ENCODE measurements around the gene METTL21C. TPM values are rescaled to one million over a fixed set of nuclear protein-coding genes. Genes with fewer than 3 reads are reported as not detected.

METTL21C gene
- total RNA-seq, 2 experiments from 2014 or later, result not detected

DNA sequence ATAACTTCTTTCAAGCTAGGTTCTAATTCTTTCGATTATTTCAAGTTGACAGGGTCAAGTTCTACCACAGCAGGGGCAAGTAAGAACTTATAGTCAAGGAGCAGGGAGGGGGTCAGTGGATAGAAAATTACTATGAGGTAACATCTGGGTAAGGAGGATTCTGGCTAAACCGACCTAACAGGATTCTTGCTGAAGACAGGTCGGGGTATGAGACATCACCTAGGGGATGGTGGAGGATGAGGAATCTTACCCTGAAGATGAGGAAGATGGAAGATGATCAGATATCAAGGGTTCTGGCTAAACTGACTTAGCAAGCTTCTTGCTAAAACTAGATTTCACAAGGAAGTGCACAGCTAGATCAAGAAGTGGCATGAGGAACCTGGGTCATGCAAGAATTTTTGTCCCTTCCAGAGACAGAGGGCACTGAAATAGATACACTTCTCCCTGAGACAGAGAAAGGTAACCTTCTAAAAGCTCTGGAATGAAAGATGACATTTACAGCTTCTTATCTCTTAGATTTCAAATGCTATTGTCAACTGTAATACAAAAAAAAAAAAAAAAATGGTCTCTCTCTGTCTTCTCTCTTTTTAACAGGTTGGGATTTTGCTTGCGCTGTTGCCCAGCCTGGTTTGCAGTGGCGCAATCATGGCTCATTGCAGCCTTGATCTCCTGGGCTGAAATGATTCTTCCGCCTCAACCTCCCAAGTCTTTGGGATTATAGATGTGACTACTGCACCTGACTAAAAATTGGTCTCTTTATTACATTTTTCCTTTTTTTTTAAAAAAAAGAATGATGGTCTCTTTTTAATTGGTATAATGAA lies 9.6 kb upstream of the METTL21C start:
- DNase-seq, result no peak
- POLR2A ChIA-PET, result no interaction called here
- Mint-ChIP-seq H3K27ac (no peak overlapping the region), H3K27me3 (peaks cover 23% of the 10 kb centered on the region), H3K4me1 (no peaks in the 10 kb centered on the region), H3K4me3 (no peak overlapping the region), H3K36me3 (no peaks in the 10 kb centered on the region), H3K9me3 (no peaks in the 10 kb centered on the region)
- ATAC-seq (ENCODE audit: low read depth), result no peak

DNA sequence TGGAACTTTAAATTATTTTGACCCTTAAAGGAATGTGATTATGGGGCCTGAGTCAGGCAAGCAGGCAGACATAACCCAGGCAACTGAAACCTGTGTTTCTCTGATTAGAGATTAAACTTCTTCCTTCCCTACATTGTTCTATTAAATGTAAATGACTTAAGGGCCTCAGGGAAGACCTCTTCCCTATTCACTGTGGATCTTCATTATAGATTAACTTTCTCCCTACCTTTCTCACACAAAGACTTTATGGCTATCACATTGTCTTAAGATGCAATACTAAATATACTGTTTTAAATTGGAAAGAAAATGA lies 8.8 kb upstream of the METTL21C start:
- DNase-seq, result no peak
- Mint-ChIP-seq H3K4me3 (no peak overlapping the region), H3K27me3 (peaks cover 17% of the 10 kb centered on the region), H3K36me3 (no peaks in the 10 kb centered on the region), H3K4me1 (no peaks in the 10 kb centered on the region), H3K27ac (no peak overlapping the region), H3K9me3 (no peaks in the 10 kb centered on the region)
- no peak for ATAC-seq (ENCODE audit: low read depth)
- POLR2A ChIA-PET, result no interaction called here

DNA sequence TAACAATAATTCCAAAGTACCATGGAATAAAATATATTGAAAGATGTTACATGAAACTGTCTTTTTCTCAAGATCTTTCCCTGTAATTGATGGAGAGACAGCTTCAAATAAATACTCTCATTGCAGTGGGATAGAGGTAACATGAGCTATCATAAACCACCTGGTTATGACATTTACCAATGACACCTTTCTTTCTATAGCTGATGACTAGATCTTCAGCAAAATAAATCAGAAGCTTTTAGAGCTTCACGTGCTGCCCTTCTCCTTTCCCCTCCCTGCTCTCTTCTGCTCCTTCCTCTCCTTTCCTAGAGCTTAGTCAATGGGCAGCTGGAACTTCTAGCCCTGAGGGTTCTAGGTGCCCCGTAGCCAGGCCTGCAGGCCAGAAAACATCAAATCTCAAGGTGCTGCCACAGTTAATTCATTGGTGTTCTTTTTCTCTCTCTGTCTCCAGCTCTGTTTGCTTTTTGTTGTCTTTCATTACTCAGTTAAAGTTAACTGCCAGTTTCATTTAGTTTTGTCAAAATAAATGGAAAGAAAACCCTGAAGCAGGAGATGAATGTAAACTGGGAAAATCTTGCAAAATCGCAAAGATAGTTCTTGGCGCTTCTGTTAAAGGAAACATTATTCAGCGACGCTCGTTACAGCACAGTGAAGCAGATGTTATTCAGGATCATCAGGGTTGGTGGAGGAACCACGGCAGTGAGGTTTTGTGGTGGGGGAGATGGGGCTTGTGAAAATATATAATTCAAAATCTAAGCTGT lies 8.3 kb upstream of the METTL21C start:
- POLR2A ChIA-PET, result interaction anchor here (1.2 kb wide), 1 partner anchor 14 kb away, joined by 3 read pairs; no protein-coding TSS in a partner anchor
- Mint-ChIP-seq H3K4me1 (no peaks in the 10 kb centered on the region), H3K36me3 (no peaks in the 10 kb centered on the region), H3K4me3 (no peak overlapping the region), H3K27me3 (peaks cover 14% of the 10 kb centered on the region), H3K9me3 (no peaks in the 10 kb centered on the region), H3K27ac (no peak overlapping the region)
- ATAC-seq (ENCODE audit: low read depth) (no peak), DNase-seq (no peak)

DNA sequence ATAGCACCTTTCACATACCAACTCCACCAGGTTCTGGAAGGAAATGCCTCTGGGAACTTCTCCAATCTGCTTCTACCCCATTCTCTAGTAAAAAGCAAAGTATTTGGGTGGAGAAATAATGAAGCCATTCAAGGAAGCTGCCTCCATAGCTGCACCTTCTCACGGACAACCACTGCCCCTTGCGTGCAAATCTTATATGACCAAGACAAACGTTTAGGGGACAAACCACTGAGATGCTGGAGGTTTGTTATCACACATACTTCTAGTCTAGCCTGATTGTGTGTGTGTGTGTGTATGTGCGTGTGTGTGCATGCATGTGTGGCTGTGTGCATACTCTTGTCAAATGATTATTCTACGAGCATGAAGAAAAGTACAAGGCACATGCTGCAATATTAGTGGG lies 6.5 kb upstream of the METTL21C start:
- no peaks in the 10 kb centered on the region for H3K4me1 Mint-ChIP-seq
- no peaks in the 10 kb centered on the region for H3K36me3 Mint-ChIP-seq
- no peak overlapping the region for H3K27ac Mint-ChIP-seq
- POLR2A ChIA-PET, result no interaction called here
- H3K9me3 Mint-ChIP-seq, result no peaks in the 10 kb centered on the region
- peaks cover 5% of the 10 kb centered on the region for H3K27me3 Mint-ChIP-seq
- no peak overlapping the region for H3K4me3 Mint-ChIP-seq
- ATAC-seq (ENCODE audit: low read depth), result no peak
- no peak for DNase-seq

DNA sequence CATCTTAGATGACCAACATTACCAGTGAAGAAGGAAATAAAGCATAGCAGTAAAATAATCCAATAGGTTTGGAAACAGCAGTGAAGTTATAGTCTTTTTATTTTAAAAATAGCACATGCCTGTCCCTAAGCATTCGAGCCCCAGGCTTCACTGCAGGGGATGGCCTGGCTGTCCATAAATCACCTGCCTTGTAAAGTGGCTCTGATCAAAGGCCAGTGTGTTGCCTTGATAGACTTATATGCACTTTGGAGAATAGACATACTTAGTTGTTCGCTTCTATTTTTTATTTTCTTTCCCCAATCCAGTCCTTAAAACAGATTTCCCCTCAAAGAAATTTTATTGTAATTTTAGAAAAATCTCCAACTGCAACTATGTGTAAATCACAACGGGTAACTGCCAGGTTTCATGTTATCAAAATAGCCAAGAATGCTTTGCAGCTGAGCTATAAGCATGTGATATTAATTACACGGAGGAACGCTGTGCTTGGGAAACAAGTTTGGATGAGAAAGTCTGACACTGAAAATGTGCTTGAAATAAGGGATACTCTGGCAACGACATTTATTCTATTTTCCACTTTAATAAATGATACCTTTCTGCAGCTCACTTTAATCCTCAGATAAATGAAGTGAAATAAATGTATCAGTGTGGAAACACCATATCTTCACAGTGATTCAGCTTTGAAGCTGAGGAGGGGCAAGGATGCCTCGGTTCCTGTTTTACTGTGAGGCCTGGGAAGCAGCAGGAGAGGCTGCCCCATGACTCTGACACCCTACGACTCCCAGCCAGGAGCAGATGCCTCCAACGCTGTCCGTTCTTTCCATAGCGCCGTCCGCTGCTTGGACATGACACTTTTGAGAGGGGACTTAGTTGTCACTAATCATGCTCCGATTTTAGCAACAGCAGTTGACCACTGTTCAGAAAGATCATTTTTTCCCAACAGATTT lies 5.5 kb upstream of the METTL21C start:
- Mint-ChIP-seq H3K4me1 (no peaks in the 10 kb centered on the region), H3K27me3 (peaks cover 5% of the 10 kb centered on the region), H3K27ac (no peak overlapping the region), H3K9me3 (no peaks in the 10 kb centered on the region), H3K4me3 (no peak overlapping the region), H3K36me3 (no peaks in the 10 kb centered on the region)
- POLR2A ChIA-PET, result no interaction called here
- ATAC-seq (ENCODE audit: low read depth) (no peak), DNase-seq (no peak)

DNA sequence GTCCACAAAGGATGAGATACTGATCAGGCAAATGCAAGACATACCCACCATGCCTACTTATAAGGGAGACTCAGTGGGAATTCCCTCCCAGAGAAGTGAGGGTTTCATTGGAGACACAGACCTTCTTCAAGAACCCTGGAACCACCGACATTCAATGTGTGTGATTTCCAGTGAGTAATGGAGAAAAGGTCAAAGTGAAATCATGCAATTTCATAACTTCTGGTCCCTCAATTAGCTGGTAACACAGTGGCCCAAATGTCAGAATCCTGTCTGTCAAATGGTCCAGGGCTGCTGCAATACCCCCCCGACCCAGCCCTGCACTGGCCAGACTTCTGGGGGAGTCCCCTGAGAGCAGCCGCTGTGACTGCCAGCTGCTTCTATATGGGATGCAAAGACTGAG lies 4.7 kb upstream of the METTL21C start:
- Mint-ChIP-seq H3K27me3 (peaks cover 5% of the 10 kb centered on the region), H3K4me1 (no peaks in the 10 kb centered on the region), H3K36me3 (no peaks in the 10 kb centered on the region), H3K4me3 (no peak overlapping the region), H3K9me3 (no peaks in the 10 kb centered on the region), H3K27ac (no peak overlapping the region)
- POLR2A ChIA-PET, result no interaction called here
- DNase-seq (no peak), ATAC-seq (ENCODE audit: low read depth) (no peak)

DNA sequence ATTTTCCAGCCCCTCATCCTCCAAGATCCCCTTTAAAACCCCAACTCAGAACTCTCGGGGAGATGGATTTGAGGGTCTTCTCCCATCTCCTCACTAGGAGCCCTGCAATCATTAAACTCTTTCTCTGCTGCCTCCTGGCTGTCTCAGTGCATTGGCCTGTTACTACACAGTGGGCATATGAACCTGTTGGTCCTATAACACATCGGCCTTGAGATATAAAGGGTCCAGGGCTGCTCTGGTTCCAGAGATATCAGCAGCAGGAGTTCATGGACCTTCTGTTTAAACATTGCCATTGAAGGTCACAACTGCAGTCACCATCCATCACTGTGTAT lies 3.8 kb upstream of the METTL21C start:
- no peak overlapping the region for H3K4me3 Mint-ChIP-seq
- H3K36me3 Mint-ChIP-seq, result no peaks in the 10 kb centered on the region
- POLR2A ChIA-PET, result no interaction called here
- H3K4me1 Mint-ChIP-seq, result no peaks in the 10 kb centered on the region
- ATAC-seq (ENCODE audit: low read depth), result no peak
- peaks cover 6% of the 10 kb centered on the region for H3K27me3 Mint-ChIP-seq
- H3K27ac Mint-ChIP-seq, result no peak overlapping the region
- no peaks in the 10 kb centered on the region for H3K9me3 Mint-ChIP-seq
- no peak for DNase-seq

DNA sequence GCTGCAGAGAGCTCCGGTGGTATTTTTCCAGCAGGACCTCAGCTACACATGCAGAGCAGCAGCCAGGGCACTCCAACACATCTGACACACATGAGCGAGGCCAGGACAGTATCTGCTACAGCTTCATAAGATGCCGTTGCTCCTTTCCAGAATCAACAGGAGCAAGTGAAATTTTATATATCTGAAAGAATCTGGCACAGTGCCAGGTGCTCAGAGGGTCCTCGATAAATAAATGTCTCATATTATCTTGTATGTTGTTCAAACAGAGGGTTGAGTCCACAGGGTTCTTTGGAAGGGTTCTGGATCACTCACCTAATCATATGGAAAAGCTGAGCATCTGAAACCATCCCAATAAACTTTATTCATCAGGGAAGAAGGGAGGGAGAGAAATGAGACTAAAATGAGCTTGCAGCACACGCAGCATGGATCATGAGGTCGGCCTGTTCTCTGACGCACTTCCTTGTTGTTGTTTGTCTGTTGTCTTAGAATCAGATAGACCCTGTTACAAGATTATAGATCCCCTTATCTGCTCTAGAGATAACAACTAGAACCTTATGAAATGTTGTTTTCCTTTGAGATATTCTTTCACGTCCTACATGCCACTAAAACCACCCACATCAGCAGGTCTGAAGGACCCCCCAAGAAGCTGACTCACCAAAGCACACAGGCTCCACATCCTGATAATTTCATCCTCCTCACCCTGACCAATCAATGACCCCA lies 3.2 kb upstream of the METTL21C start:
- ATAC-seq (ENCODE audit: low read depth), result no peak
- no peak for DNase-seq
- POLR2A ChIA-PET, result interaction anchor here (0.6 kb wide), 1 partner anchor 17 kb away, joined by 3 read pairs; no protein-coding TSS in a partner anchor
- no peaks in the 10 kb centered on the region for H3K4me1 Mint-ChIP-seq
- H3K4me3 Mint-ChIP-seq, result no peak overlapping the region
- no peaks in the 10 kb centered on the region for H3K9me3 Mint-ChIP-seq
- H3K27me3 Mint-ChIP-seq, result peaks cover 10% of the 10 kb centered on the region
- H3K27ac Mint-ChIP-seq, result no peak overlapping the region
- no peaks in the 10 kb centered on the region for H3K36me3 Mint-ChIP-seq

DNA sequence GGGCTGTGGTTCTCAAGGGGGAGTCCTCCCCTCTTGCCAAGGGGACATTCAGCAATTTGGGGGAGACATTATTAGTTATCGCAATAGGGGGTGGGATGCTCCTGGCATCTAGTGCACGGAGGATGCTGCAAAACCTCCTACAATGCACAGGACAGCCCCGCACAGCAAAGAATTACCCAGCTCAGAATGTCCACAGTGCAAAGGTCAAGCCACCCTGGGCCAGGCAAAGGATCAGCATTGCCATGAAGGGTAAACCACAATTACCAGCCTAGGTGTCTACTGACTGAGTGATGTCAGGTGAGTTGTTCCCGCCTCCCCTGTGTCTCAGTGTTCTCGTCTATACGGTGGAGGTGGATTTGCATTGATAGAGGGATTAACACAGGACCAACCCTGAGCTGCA lies 2.4 kb upstream of the METTL21C start:
- Mint-ChIP-seq H3K4me3 (no peak overlapping the region), H3K4me1 (no peaks in the 10 kb centered on the region), H3K27me3 (peaks cover 11% of the 10 kb centered on the region), H3K36me3 (no peaks in the 10 kb centered on the region), H3K27ac (no peak overlapping the region), H3K9me3 (no peaks in the 10 kb centered on the region)
- ATAC-seq (ENCODE audit: low read depth) (no peak), DNase-seq (no peak)
- POLR2A ChIA-PET, result interaction anchor here (0.6 kb wide), 1 partner anchor 18 kb away, joined by 3 read pairs; no protein-coding TSS in a partner anchor

DNA sequence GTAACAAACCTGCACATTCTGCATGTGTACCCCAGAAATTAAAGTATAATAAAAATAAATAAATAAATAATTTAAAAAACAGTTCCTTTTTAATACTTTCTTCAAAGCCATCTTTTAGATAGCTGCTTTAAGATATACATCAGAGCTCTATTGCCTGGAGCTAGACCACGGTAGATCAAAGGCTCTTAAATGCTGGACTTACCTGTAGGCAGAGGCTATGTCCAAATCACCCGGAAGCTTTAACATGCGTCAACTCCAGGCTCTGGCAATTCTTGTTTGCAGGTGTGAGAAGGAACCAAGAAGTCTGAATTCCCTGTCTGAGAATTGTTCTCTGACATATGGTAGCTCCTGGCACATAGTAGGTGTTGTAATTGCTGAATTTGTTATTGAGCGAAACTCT lies 1.6 kb upstream of the METTL21C start:
- POLR2A ChIA-PET, result no interaction called here
- no peaks in the 10 kb centered on the region for H3K9me3 Mint-ChIP-seq
- no peak overlapping the region for H3K4me3 Mint-ChIP-seq
- DNase-seq (no peak), ATAC-seq (ENCODE audit: low read depth) (no peak)
- no peak overlapping the region for H3K27ac Mint-ChIP-seq
- no peaks in the 10 kb centered on the region for H3K4me1 Mint-ChIP-seq
- H3K27me3 Mint-ChIP-seq, result peaks cover 17% of the 10 kb centered on the region
- no peaks in the 10 kb centered on the region for H3K36me3 Mint-ChIP-seq

DNA sequence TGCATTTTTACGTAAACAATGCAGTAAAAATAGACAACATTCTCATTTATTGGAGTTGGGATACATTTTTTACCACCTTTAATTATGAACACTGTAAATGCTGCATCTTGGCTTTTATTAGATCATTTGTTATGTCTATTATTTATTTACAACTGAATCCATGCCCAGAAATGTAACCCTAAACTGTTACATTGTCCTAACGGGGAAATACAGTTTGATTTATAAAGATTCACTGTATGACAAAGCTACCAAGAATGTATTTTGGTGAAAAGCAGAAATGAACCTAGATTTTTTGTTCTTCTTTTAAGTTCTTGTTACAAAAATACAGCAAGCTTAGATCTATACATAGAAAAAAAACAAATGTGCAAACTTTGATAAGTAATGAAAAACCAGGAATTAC lies 1.1 kb downstream of the METTL21C start:
- no peaks in the 10 kb centered on the region for H3K4me1 Mint-ChIP-seq
- H3K4me3 Mint-ChIP-seq, result no peak overlapping the region
- no peaks in the 10 kb centered on the region for H3K36me3 Mint-ChIP-seq
- peaks cover 19% of the 10 kb centered on the region for H3K27me3 Mint-ChIP-seq
- no peaks in the 10 kb centered on the region for H3K9me3 Mint-ChIP-seq
- ATAC-seq (ENCODE audit: low read depth), result no peak
- no peak for DNase-seq
- no peak overlapping the region for H3K27ac Mint-ChIP-seq
- POLR2A ChIA-PET, result no interaction called here

DNA sequence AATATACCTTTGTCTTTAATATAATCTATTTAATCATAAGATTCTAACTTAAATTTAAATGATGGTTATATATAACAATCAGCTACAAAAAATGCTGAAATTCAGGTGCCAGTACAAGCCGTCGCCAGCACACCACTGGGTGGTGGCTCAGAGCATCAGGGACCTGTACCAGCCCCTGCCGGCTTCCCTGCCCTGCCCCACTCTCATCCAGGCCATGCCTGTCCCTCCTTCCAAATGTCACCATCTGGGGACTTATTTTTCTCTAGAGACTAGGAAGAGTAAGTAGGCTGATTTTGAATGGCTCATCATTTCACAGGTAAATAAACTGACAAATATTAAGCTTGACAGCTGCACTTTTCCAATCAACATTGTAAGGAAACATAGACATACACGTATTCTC lies 1.6 kb downstream of the METTL21C start:
- Mint-ChIP-seq H3K36me3 (no peaks in the 10 kb centered on the region), H3K27me3 (peaks cover 21% of the 10 kb centered on the region), H3K9me3 (no peaks in the 10 kb centered on the region), H3K4me3 (no peak overlapping the region), H3K4me1 (no peaks in the 10 kb centered on the region), H3K27ac (no peak overlapping the region)
- POLR2A ChIA-PET, result no interaction called here
- no peak for ATAC-seq (ENCODE audit: low read depth)
- DNase-seq, result no peak

DNA sequence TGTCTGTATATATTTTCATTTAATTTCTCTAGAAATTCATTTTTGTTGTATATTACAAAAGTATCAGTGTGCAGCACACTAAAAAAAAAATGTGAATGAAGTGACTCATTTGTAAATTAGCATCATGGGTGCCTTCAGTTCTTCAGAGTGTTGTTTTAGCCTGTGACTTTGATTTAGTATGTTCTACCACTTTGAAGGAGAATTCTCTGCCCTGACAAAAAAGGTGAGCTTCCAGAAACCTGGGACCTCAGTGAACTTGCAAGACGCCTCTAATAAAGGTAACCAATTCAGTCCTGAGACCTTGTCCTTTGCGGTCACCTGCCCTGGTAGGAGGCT lies 2.4 kb downstream of the METTL21C start:
- H3K4me1 Mint-ChIP-seq, result no peaks in the 10 kb centered on the region
- POLR2A ChIA-PET, result no interaction called here
- H3K4me3 Mint-ChIP-seq, result no peak overlapping the region
- no peak for DNase-seq
- no peaks in the 10 kb centered on the region for H3K36me3 Mint-ChIP-seq
- H3K9me3 Mint-ChIP-seq, result no peaks in the 10 kb centered on the region
- no peak for ATAC-seq (ENCODE audit: low read depth)
- H3K27ac Mint-ChIP-seq, result no peak overlapping the region
- H3K27me3 Mint-ChIP-seq, result peaks cover 22% of the 10 kb centered on the region

Measured in activated naive CD8-positive, alpha-beta T cell treated with anti-CD3 and anti-CD28 coated beads, Interleukin-2, amount 10 ng/mL, durations not matched to agents 7 days and 5 days (primary cell).